Stimulated activated CD8-positive, alpha-beta memory T cell treated with anti-CD3 and anti-CD28 coated beads, Interleukin-12 subunit alpha, Interleukin-12 subunit beta, amount 100 ng/mL, for 4 hours (primary cell): ENCODE results near the gene EFHD1.
"Not testable (repeated sequence)": the region's sequence is repeated elsewhere in the genome, so short reads cannot be mapped to it uniquely, and the experiment has no call there.

Source experiments
- DNase-seq: peaks from one replicate; pipeline ENCODE4 v3.0.0-alpha.2; 2020; ENCODE audit warnings: low read depth

EFHD1 gene

DNA sequence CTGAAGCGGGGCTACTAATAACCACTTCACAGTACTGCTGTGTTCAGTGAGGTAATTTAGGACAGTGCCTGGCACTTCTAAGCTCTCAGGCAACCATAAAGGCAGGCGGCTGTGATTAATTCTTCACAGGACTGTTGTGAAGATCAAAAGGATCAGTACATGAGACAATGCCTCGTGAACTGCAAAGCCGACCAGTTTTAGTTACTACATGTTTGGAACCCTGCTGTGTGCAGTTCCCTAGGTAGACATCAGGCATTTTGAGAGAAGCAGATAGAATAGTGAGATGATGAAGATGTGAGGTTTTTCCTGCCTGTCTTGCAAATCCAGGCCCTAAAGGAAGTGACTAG is 19.1 kb downstream of the EFHD1 start:
- DNase-seq: no peak

DNA sequence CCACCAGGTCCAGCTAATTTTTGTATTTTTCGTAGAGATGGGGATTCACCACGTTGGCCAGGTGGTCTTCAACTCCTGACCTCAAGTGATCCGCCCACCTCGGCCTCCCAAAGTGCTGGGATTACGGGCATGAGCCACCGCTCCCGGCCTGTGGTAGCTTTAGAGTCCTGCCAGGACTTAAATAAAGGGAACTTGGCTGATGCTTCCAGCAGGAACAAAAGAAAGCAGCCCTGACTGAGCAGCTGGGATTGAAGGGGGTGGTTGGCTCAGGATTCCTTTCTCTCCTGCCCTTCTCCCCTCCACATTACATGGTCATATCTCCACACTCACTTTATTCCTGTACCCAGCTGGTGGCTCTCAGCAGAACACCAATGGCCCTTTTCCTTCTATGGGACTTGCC is 20.0 kb downstream of the EFHD1 start:
- DNase-seq: no peak

DNA sequence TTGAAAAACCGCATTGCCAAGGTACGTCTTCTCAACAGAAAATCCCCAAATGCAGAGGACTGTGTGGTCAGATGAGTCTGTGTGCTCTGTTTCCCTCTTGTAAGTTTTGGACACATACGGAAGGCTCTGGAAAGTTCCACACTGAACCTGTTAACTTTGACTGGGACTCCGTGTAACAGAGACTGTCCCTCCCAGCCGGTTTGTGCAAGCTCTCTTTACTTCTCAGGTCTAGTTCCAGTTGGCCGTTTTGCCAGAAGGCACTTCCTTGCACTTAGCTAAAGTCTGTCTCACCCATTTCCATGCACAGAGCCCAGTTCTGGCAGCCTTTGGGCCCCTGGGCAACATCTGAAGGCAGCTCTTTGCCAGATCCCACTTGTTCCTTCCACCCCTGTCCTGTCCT is 22.0 kb downstream of the EFHD1 start:
- DNase-seq: no peak

DNA sequence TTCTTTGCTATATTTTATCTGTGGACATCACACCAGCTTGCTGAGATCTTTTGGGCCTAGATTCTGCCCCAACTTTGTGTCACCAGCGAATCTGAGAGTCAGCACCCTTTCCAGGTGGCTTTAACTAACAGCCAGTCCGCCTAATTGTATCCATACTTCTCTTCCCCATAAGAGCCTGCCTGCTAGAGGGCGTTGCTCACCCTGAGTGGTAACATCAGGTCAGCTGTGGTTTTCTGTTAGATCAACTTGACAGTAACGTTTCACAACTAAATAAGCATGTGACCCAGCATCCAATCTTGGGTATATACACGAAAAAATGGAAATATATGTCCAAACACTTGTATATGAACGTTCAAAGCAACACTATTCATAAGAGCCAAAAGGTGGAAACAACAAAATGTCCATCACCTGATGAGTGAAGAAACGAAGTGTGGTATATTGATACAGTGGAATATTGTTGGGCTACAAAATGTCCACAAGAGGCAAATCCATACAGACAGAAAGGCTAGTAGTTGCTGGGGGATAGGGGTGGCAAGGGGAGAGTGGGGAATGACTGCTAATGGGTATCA is 24.9 kb downstream of the EFHD1 start:
- no peak for DNase-seq

DNA sequence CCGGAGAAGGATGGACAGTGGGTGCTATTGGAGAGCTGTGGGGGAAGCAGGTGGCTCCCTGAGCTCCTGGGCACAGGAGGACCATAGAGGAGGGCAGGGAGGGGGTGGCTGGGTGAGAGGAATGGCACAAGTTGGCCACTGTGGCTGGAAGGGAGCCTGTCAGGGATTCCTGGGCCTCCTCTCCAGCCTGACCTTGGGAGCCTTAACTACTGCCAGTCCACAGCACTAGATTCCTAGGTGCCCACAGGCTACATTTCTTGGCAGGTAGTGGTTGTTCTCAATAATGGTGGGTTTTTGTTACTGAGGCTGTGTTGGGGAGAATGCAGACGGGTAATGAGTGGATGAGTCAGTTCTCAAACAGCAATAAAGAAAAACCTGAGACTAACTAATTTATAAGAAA is 26.0 kb downstream of the EFHD1 start:
- no peak for DNase-seq

DNA sequence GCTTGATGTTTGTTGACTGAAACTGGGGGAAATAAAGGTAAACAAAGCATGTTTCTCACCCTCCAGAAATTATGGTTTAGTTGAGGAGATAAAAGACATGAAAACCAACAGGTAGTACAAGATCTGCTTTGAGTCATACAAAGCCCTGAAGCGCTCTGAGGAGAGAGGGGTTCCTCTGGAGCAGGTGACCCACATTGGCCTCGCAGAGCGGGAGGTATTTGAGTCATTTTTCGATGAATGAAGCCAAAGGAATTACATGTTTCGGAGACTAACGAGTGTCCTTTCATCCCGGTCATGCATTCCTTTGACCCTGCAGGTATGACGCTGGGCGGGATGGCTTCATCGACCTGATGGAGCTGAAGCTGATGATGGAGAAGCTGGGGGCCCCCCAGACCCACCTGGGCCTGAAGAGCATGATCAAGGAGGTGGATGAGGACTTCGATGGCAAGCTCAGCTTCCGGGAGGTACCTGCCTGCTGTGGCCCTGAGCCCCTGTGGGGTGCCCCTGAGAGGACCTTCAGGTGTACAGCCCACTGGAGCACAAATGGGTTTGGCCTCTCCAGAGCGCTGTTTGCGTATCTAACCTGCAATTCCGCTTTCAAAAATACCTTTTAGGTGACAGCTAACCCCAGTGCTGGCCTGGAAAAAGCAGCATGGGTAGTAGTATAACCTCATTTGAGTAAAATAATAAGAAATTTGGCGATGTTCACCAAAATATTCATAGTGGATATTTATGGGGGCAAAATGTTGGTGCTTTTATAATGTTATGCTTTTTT is 29.3 kb downstream of the EFHD1 start:
- no peak for DNase-seq

DNA sequence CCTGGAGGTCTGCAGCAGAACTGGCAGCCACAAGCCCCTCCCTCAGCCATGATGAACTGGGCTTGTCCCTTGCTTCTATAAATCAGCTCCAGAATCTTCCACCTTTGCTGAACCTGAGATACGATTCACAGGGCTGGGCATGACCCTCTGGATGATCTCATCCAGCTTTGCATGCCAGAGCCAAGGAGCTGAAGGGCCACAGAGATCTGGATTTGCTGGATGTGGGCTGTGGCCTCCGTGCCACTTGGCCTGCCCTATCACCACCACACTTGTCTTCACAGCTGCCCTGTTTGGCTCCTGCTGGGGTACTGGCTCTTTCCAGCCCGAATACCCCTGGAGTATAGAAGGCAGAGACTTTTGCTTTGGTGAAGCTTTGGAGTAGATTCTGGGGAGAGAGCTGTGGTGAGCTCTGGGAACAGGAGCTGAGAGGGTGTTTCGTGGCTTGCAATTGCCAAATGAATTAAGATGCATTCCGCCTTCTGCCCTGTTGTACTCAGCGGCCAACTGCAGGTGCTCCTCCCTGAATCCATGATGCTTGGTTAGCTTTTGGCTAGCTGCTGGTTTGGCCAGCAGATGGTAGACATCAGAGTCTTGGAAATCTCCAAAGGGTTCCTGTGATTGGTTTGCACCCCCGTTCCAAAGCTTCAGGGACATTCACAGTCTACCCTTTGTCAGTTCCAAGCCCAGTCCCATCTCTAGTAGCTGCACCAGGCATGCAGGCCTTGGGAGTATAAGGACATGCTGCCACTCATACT is 32.8 kb downstream of the EFHD1 start:
- DNase-seq: no peak

DNA sequence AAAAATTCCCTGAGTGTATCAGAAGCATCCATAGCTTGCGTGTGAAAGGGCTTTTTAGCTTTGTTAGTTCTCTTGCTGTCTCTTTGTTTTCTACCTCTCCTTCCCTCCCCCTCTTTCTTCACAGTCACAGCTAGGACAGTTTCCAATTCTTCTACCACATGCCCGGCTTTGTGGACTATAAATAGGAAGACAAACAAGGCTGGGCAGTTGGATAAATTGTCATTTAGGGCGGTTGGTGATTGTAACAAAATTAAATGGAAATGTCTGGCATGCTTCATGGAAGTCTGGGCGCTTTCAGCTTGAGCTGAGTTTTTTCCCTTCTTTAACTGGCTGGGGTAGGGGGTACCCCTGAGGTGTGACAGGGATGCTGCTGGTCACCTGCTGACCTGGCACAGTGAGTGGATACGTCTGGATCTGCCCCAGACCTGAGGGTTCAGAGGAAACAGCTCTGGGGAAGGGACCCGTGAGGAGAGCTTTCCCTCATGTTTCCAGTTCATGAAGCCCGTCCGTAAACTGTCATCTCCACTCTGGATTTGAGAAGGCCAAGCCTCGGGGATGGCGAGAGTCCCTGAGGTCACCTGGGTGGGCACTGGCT is 34.7 kb downstream of the EFHD1 start:
- DNase-seq: no peak

DNA sequence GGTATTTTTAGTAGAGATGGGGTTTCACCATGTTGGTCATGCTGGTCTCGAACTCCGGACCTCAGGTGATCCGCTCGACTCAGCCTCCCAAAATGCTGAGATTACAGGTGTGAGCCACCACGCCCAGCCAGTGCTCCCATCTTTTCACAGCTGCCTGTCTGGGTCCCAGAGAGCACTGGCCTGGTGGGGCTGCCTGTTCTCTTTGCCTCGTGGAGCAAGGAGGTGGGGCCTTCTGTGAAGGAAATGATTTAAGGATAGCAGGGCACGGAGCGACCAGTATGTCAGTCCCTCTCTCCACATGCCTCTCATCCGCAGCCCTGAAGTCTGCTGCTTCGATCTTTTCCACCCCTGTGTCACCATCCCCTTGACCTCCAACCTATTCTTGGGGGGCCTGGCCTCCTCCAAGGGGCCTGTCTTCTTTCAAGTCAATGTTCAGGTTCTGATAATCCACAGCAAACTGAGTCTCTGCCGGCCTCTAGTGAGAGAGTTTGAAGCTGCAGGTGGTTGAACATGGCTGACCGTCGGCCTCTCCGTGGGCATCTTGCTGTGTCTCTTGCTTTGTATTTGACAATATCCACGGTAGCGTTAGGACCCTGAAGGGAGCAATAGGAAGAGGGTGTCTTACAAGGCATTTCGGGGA is 35.5 kb downstream of the EFHD1 start:
- no peak for DNase-seq

DNA sequence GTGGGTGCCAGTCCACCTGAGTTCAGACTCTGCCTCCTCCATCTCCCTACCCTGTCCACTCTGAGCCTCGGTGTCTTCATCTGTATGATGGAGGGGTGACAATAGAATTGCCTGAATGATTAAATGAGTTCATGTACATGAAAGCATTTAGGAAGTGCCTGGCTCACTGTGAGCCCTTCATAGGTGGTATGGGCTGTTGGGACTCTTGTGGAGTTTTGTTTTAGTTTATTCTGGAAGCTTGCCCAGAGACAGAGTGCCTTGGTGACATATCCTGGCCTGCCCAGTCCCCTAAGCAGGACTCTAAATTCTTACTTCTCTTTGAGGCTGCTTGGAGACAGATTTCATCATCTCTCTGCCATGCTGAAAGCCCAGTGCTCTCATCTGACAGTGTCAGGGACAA is 39.2 kb downstream of the EFHD1 start:
- DNase-seq: no peak

DNA sequence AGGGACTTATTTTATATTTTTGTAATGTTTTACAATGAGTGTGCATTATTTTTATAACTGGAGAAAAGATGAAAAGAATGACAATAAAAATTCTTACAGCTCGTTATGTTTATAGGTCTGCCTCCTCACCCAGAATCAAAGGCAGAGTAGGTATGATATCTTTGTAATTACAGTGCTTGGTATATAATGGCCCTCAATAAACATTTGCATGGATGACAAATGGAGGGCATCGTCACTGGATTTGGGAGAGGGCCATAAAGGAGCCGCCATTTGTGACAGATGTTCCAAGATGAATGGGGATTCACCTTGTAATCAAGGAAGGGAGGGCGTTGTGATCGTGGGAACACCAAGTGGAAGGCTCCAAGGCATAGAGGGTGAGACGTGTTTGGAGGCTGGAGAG is 41.1 kb downstream of the EFHD1 start:
- DNase-seq: no peak

DNA sequence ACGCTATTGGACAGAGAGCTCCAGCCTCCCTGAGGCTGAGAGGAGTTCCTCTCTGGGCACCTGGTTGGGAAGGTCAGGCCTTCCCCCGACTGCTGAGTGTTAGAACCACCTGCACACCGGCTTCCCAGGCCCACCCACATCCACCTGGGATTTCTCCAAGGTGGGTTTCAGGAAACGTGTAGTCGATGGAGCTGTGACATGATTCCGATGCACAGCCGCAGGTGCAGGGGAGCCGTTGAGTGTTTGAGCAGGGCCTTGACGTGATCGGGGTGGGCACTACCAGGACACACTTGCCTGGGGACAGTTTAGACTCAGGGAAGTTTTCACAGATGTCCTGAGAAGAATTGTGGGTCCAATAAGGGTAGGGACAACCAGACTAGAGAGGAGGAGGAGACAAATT is 42.0 kb downstream of the EFHD1 start:
- no peak for DNase-seq

DNA sequence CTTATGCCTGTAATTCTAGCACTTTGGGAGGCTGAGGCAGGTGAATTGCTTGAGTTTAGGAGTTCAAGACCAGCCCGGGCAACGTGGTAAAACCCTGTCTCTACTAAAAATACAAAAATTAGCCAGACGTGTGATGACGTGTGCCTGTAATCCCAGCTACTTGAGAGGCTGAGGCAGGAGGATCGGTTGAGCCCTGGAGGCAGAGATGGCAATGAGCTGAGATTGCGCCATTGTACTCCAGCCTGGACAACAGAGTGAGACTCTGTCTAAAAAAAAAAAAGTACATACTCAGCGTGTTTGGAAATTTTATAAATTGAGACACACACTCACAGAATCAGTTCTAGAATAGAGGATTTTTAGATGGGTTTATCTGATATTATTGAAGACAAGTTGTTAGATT is 46.6 kb downstream of the EFHD1 start:
- DNase-seq: no peak

DNA sequence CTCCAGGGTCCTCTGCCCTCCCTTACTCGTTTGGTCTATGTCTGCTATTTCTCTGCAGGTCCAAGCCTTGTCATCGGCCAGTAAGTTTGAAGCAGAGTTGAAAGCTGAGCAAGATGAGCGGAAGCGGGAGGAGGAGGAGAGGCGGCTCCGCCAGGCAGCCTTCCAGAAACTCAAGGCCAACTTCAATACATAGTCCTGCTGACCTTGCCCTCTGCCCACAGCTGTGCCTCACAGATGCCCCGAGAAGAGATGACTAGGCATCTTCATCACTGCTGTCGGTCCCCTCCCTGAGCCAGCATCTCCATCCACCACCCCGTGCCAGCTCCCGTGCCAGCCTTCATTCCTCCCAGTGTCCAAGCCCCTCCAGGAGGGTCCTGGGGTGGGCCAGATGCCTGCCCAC is 48.1 kb downstream of the EFHD1 start:
- DNase-seq: no peak

DNA sequence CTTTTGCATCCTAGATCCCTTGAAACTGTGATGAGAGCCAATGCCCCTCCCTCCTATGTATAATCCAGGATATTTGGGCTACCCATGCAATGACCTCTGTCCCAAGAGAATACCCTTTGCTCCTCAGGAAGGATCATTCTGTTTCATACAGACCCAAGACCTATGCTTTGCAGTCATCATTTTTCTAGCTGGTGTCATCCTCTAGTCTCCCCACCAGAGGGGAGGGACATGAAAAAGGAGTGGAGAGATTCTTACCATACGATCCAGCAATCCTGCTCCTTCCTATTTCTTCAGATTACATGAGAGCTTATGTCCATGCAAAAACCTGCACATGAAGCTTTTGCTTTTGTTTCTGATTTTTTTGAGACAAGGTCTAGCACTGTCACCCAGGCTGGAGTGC is 50.0 kb downstream of the EFHD1 start:
- DNase-seq: no peak

DNA sequence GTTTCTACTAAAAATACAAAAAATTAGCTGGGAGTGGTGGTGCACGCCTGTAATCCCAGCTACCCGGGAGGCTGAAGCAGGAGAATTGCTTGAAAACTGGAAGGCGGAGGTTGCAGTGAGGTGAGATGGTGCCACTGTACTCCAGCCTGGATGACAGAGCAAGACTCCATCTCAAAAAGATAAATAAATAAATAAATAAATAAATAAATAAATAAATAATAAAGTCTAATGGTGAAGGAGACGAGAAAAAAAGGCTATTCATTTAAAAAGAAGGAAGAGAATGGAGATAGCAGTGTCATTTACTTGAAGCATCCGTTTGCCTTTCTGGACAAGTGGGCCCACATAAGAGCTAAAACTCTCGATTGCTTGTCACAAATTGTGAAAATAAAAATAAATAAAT is 52.0 kb downstream of the EFHD1 start:
- DNase-seq: not testable (repeated sequence)

DNA sequence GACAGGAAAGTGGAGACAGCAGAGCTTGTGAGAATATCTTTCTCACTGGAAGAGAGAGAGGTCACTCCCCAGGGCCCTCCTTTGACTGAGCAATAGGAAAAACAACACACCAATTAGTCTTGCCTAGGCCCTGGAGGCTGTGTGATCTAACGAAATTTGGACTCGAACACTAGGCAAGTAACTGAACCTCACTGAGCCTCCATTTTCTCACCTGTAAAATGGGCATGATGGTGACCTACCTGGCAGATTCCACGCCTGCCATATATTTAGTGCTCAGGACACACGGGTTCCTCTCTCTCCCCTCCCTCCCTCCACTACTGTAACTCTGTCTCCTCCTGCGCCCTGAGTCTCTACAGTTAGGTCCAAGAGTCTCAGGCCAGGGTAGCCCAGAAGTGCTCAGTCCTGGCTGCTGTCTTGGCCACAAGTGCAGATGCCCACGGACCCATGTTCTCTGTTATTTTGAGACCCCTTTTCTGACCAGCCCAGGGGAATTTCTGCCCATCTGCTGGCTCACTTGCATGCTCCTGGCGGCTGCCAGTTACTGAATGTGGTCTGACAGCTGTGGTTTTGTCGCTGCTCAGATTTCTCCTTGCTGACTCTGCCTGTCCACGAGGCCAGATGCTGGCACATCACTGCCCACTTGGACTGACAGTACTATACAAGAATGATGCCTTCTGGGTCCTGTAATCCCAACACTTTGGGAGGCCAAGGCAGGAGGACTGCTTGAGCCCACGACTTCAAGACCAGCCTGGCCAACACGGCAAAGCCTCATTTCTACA is 54.2 kb downstream of the EFHD1 start:
- DNase-seq: no peak

DNA sequence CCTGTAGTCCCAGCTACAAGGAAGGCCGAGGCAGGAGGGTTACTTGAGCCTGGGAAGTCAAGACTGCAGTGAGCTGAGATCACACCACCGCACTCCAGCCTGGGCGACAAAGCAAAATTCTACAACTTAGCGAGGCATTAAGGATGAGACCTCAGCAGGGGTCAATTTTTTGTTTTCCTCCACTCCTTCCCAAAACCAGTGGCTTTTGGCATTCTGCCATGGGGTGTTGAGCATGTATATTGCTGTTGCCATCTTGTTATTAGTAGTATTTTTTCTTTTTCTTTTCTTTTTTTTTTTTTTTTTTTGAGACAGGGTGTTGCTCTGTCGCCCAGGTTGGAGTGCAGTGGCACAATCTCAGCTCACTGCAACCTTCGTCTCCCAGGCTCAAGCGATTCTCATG is 54.8 kb downstream of the EFHD1 start:
- no peak for DNase-seq

DNA sequence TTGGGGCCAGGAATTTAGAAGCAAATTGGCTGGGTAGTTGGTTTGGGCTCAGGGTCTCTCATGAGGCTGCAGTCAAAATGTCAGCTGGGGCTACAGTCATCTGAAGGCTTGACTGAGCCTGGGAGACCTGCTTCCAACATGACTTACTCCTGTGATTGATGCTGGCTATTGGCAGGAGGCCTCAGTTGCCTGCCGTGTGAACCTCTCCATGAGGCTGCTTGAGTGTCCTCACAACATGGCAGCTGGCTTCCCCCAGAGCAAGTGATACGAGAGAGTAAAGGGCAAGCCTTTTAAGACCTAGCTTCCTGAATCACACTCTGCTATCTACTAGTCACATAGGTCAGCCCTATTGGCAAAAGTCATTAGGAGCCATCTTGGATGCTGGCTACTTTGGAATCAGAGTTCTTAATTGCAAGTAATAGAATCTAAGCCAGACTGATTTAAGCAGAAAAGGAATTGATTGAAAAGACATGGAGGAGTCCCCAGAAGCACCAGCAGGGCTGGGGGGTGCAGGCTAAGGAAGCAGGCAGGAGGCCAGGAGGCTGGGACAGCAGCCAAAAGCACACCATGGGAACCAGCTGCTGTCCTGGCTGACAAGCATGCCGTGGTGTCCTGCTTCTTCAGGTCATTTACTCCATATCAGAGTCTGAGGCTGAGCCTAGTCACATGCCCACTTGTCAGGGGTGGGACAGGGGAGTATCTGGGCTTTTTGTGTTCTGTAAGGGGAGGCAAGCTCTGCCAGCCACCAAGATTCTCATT is 55.9 kb downstream of the EFHD1 start:
- DNase-seq: no peak

DNA sequence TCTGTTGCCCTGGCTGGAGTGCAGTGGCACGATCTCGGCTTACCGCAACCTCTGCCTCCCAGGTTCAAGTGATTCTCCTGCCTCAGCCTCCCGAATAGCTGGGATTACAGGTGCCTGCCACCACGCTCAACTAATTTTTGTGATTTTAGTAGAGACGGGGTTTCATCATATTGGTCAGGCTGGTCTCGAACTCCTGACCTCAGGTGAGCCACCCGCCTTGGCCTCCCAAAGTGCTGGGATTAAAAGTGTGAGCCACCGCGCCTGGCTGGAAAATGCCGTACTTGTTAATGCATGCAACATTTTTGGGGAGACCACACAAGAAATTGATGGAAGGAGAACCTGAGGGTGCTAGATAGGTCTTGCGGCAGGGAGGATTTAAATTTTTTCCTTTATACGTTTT is 57.7 kb downstream of the EFHD1 start:
- not testable (repeated sequence) for DNase-seq

DNA sequence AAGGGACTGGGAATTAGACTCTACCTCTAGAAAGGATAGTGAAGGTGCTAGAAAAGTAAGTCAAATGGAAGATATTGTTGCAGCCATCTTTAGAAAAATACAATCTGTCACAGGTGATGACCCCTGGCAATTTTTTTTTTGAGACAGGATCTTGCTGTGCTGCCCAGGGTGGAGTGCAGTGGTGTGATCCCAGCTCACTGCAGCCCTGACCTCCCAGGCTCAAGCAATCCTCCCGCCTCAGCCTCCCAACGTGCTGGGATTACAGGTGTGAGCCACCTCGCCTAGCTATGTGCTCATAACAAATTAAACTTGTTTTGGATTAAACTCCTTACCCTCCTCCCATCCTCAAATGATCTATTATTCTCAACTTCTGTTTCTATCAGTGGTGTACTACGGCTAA is 59.9 kb downstream of the EFHD1 start:
- DNase-seq: no peak
